Prostate gland (tissue), 2 donors: ENCODE measurements around the gene CD2AP.

Experiments used
- POLR2AphosphoS5 ChIP-seq: sonication (generic); formaldehyde crosslinking; IDR thresholded peaks from one replicate; pipeline ENCODE4 v1.6.1; 2017; ENCODE audit warnings: antibody characterized with exemption
- TF ChIP-seq, protein P1 (sequence below), 4 experiments: fragments of 200-600 bp in 2 of 4; fragments of 450-650 bp in 2 of 4; sonication (generic) in 2 of 4; IDR thresholded peaks; 1 replicate in 3 of 4; 2 replicates in 1 of 4; pipeline ENCODE4 v1.5.1; 2016 to 2019; ENCODE audit warnings: antibody characterized with exemption in 4 of 4, mild to moderate bottlenecking in 2 of 4, moderate library complexity in 2 of 4

DNA sequence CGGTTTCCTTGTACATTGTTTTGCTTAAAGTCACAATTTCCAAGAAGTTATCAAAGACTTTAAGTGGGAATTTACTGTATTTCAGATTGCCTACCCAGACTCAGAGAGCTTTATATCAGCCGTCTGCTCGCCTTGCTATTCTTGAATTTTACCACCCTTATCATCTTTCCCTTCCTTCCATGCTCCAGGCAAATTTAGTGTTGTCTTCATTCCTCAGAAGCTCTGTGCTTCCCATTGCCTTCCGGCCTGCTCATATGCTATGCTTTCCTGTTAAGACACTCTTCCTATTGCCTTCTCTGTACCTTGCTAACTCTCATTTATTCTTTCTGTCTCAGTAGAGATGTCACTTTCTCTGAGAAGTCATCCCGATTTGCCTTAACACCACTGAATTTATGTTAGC is 52.1 kb downstream of the CD2AP start:
- no peak for TF ChIP-seq POLR2AphosphoS5
- TF ChIP-seq, protein P1, sequence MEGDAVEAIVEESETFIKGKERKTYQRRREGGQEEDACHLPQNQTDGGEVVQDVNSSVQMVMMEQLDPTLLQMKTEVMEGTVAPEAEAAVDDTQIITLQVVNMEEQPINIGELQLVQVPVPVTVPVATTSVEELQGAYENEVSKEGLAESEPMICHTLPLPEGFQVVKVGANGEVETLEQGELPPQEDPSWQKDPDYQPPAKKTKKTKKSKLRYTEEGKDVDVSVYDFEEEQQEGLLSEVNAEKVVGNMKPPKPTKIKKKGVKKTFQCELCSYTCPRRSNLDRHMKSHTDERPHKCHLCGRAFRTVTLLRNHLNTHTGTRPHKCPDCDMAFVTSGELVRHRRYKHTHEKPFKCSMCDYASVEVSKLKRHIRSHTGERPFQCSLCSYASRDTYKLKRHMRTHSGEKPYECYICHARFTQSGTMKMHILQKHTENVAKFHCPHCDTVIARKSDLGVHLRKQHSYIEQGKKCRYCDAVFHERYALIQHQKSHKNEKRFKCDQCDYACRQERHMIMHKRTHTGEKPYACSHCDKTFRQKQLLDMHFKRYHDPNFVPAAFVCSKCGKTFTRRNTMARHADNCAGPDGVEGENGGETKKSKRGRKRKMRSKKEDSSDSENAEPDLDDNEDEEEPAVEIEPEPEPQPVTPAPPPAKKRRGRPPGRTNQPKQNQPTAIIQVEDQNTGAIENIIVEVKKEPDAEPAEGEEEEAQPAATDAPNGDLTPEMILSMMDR (IDR thresholded peaks at IDR 0.05) = no peak
